Activated naive CD4-positive, alpha-beta T cell treated with anti-CD3 and anti-CD28 coated beads for 36 hours (primary cell): Measurements from ENCODE around the gene SLC24A4. TPM values are rescaled to one million over a fixed set of nuclear protein-coding genes. Genes with fewer than 3 reads are reported as not detected.

ENCODE experiments used
- CTCF ChIA-PET: fragments of 350-600 bp; sonication (Branson Sonifier 250); formaldehyde crosslinking; loops from one replicate; lab custom pipeline; 2021; ENCODE audit warnings: antibody characterized with exemption; lab: Charles Lee
- DNase-seq: peaks from one replicate; pipeline ENCODE4 v3.0.0-alpha.2; 2020
- H3K27ac Mint-ChIP-seq: one replicate; pipeline ENCODE4 v1.8.0; 2021; ENCODE audit warnings: mild to moderate bottlenecking, mixed read lengths
- H3K27me3 Mint-ChIP-seq: one replicate; pipeline ENCODE4 v1.8.0; 2021; ENCODE audit warnings: low read depth, mixed read lengths
- H3K36me3 Mint-ChIP-seq: one replicate; pipeline ENCODE4 v1.8.0; 2021; ENCODE audit warnings: low read depth, mixed read lengths
- H3K4me1 Mint-ChIP-seq: one replicate; pipeline ENCODE4 v1.8.0; 2021; ENCODE audit warnings: low read depth, mixed read lengths
- H3K4me3 Mint-ChIP-seq: one replicate; pipeline ENCODE4 v1.8.0; 2021; ENCODE audit warnings: mild to moderate bottlenecking, moderate library complexity, mixed read lengths
- H3K9me3 Mint-ChIP-seq: one replicate; pipeline ENCODE4 v1.8.0; 2021; ENCODE audit warnings: mixed read lengths
- intact Hi-C: fragments of 100-400 bp; cut with micrococcal nuclease; formaldehyde crosslinking; loops from one replicate; pipeline ENCODE4 v1.15.1; 2023
- total RNA-seq, 2 experiments: library from RNA; stranded (reverse); gene quantifications; one replicate each; pipeline ENCODE4 v1.2.3, GENCODE V29; 2021

Gene SLC24A4
- total RNA-seq, 2 experiments from 2014 or later: not detected

- no peak overlapping the region for H3K27ac Mint-ChIP-seq
- peaks cover 54% of the 10 kb centered on the region for H3K27me3 Mint-ChIP-seq
- DNase-seq: no peak
- peaks cover 4% of the 10 kb centered on the region for H3K4me1 Mint-ChIP-seq
- CTCF ChIA-PET: no interaction called here
- H3K9me3 Mint-ChIP-seq: no peaks in the 10 kb centered on the region
- peak overlapping the region; percentile 61 for H3K4me3 Mint-ChIP-seq
- intact Hi-C loops: loop anchor here (5.0 kb wide), 1 partner anchor 355 kb away; no protein-coding TSS in a partner anchor
- H3K36me3 Mint-ChIP-seq: no peaks in the 10 kb centered on the region
These were observed 449 bp upstream of the SLC24A4 start for GRCh38 chr14:92322516-92322915.

- peak overlapping the region; percentile 36 for H3K4me3 Mint-ChIP-seq
- peaks cover 46% of the 10 kb centered on the region for H3K27me3 Mint-ChIP-seq
- no peaks in the 10 kb centered on the region for H3K9me3 Mint-ChIP-seq
- intact Hi-C loops: loop anchor here (5.0 kb wide), 1 partner anchor 353 kb away; no protein-coding TSS in a partner anchor
- H3K27ac Mint-ChIP-seq: no peak overlapping the region
- H3K4me1 Mint-ChIP-seq: peaks cover 4% of the 10 kb centered on the region
- no peaks in the 10 kb centered on the region for H3K36me3 Mint-ChIP-seq
- DNase-seq: no peak
- CTCF ChIA-PET: no interaction called here
These were observed 1.2 kb downstream of the SLC24A4 start for GRCh38 chr14:92323916-92324818.

DNA sequence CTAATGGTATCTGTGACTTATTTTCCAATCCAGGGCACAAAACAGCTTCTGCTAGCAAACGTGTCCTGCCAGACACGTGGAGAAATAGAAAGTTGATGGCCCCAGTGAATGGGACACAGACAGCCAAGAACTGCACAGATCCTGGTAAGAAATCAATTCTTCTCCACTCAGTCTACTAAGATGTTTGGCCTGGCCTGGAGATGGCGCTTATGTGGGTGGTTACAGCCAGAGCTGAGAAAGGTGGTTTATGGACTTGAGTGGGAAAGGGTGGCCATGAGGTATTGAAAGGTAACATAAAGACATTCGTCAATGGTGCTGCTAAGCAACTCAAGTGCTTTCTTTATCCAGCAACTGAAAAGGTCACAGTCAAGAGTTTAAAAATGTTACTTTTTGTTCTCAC is 2.9 kb downstream of the SLC24A4 start:
- peak; percentile 19 for DNase-seq
- Mint-ChIP-seq H3K4me1 (peaks cover 4% of the 10 kb centered on the region), H3K4me3 (no peak overlapping the region), H3K36me3 (no peaks in the 10 kb centered on the region), H3K9me3 (no peaks in the 10 kb centered on the region), H3K27me3 (peaks cover 44% of the 10 kb centered on the region), H3K27ac (no peak overlapping the region)
- intact Hi-C loops: no loop called here
- CTCF ChIA-PET: interaction anchor here (0.8 kb wide), 1 partner anchor 26 kb away, joined by 4 read pairs; no protein-coding TSS in a partner anchor

GRCh38 chr14:92328664-92329255 is 5.8 kb downstream of the SLC24A4 start:
- DNase-seq: no peak
- intact Hi-C loops: no loop called here
- Mint-ChIP-seq H3K4me1 (peaks cover 2% of the 10 kb centered on the region), H3K36me3 (no peaks in the 10 kb centered on the region), H3K27me3 (peaks cover 27% of the 10 kb centered on the region), H3K9me3 (no peaks in the 10 kb centered on the region), H3K27ac (no peak overlapping the region), H3K4me3 (no peak overlapping the region)
- CTCF ChIA-PET: interaction anchor here (1.0 kb wide), 1 partner anchor 268 kb away, joined by 3 read pairs; no protein-coding TSS in a partner anchor

- intact Hi-C loops: no loop called here
- Mint-ChIP-seq H3K4me1 (no peaks in the 10 kb centered on the region), H3K27me3 (peaks cover 3% of the 10 kb centered on the region), H3K36me3 (no peaks in the 10 kb centered on the region), H3K9me3 (no peaks in the 10 kb centered on the region), H3K27ac (no peak overlapping the region), H3K4me3 (no peak overlapping the region)
- no peak for DNase-seq
- CTCF ChIA-PET: no interaction called here
These were observed 11.1 kb downstream of the SLC24A4 start for GRCh38 chr14:92334050-92334449.

- Mint-ChIP-seq H3K4me3 (no peak overlapping the region), H3K9me3 (no peaks in the 10 kb centered on the region), H3K27ac (no peak overlapping the region), H3K4me1 (peaks cover 8% of the 10 kb centered on the region), H3K36me3 (no peaks in the 10 kb centered on the region), H3K27me3 (peaks cover 3% of the 10 kb centered on the region)
- intact Hi-C loops: no loop called here
- DNase-seq: no peak
- CTCF ChIA-PET: no interaction called here
These were observed 13.4 kb downstream of the SLC24A4 start for GRCh38 chr14:92336363-92336762.

DNA sequence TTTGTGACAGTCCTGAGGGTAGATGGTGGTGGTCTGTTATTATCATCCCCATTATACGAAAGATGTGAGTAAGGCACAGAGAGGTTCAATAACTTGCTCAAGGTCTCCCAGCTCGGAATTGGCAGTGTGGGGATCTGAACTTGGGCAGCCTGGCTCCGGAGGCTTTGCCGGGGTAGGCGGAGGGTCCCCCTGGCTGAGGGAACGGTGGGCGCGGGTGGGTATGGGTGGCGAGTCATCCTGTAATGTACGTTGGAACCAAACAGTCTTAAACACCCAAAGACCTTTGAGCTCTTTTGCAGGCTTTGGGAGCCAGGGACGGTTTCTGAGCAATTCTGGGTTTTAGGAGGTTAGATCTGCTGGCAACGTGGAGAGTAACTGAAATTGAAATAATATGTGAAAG is 16.5 kb downstream of the SLC24A4 start:
- peaks cover 18% of the 10 kb centered on the region for H3K4me1 Mint-ChIP-seq
- peaks cover 11% of the 10 kb centered on the region for H3K27me3 Mint-ChIP-seq
- no peak overlapping the region for H3K4me3 Mint-ChIP-seq
- intact Hi-C loops: no loop called here
- no peaks in the 10 kb centered on the region for H3K9me3 Mint-ChIP-seq
- H3K36me3 Mint-ChIP-seq: no peaks in the 10 kb centered on the region
- no peak for DNase-seq
- no peak overlapping the region for H3K27ac Mint-ChIP-seq
- CTCF ChIA-PET: no interaction called here

DNA sequence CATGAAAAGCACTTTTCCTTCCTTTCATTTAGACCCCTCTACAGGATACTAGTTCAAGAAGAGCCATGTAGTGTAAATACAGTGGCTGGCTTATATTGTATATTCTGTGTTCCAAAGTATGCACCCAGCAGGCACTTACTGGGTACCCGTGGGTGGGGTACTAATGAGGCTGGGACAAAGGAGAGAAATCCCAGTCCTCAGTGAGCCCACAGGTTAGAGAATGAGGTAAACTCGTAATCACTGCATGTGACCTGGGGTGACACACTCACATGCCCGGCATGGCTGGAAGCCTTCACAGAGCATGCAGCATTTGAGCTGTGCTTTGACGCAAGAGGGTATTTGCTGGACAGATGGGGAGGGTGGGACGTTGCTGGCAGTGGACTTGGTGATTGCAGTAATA is 17.1 kb downstream of the SLC24A4 start:
- Mint-ChIP-seq H3K4me1 (peaks cover 18% of the 10 kb centered on the region), H3K36me3 (no peaks in the 10 kb centered on the region), H3K27me3 (peaks cover 12% of the 10 kb centered on the region), H3K9me3 (no peaks in the 10 kb centered on the region), H3K4me3 (no peak overlapping the region), H3K27ac (no peak overlapping the region)
- no peak for DNase-seq
- intact Hi-C loops: no loop called here
- CTCF ChIA-PET: no interaction called here

DNA sequence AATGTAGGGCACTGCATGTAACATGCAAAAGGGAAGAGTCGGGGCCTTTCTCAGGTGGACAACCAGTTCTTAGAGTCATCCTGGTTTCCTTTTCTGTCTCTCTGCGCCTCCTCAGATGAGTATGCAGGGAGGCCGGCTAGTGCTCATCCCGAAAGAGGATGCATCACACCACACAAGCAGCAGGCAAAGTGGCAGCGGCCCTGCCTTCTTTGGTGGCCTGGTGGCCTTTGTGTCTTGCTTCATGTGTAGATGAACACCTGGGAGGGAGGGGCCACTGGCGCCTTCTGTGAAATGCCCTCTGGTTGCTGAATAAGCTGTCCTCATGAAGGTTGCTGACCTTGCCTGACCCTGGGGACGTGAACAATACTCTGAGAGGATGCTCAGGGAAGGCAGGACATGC is 18.0 kb downstream of the SLC24A4 start:
- Mint-ChIP-seq H3K4me3 (no peak overlapping the region), H3K36me3 (no peaks in the 10 kb centered on the region), H3K27ac (no peak overlapping the region), H3K27me3 (peaks cover 12% of the 10 kb centered on the region), H3K4me1 (peaks cover 18% of the 10 kb centered on the region), H3K9me3 (no peaks in the 10 kb centered on the region)
- intact Hi-C loops: loop anchor here (1.0 kb wide), 1 partner anchor 245 kb away; no protein-coding TSS in a partner anchor
- DNase-seq: peak; percentile 26
- CTCF ChIA-PET: no interaction called here

DNA sequence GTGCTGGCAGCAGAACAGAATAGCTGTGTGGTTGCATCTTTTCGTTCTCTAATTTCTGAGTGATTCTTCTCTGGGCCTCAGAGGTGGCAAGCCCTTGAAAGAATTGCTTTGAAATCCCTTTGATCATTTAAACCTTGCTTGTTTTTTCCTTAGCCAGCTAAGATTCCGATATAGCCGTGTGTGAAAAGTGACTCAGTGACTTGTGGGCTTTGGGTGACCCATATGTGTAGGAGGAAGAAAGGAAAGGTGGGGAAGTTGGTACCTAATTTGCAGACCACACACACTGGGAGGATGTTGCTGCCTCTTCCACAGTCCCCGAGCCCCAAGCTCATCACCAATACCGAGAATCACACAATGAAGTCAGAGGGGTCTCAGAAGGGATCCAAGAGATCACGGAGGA is 18.8 kb downstream of the SLC24A4 start:
- peaks cover 11% of the 10 kb centered on the region for H3K27me3 Mint-ChIP-seq
- CTCF ChIA-PET: interaction anchor here (1.1 kb wide), 1 partner anchor 10 kb away, joined by 7 read pairs; no protein-coding TSS in a partner anchor

DNA sequence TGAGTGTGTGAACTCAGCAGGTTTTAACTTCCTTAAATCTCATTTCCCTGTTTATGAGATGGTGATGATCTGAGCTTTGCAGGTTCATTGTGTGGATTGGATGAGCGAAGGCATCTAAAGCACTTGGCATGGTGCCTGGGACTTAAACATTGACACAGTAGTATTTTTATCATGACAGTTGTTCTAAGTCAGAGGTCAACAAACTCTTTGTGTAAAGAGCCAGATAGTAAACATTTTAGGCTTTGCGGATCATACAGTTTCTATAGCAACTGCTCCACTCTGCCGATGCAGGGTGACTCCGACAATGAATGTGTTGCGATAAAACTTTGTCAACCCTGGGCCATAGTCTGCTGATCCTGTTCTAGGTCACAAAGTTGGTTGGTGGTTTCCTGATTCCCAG is 25.2 kb downstream of the SLC24A4 start:
- no peak overlapping the region for H3K4me3 Mint-ChIP-seq
- H3K36me3 Mint-ChIP-seq: no peaks in the 10 kb centered on the region
- CTCF ChIA-PET: interaction anchor here (0.8 kb wide), 1 partner anchor 267 kb away, joined by 5 read pairs; no protein-coding TSS in a partner anchor
- H3K9me3 Mint-ChIP-seq: no peaks in the 10 kb centered on the region
- H3K27ac Mint-ChIP-seq: no peak overlapping the region
- H3K27me3 Mint-ChIP-seq: peaks cover 11% of the 10 kb centered on the region
- DNase-seq: no peak
- intact Hi-C loops: no loop called here
- no peaks in the 10 kb centered on the region for H3K4me1 Mint-ChIP-seq

More for the DNA sequence above, 18.8 kb downstream of the SLC24A4 start:
- peak; percentile 67 for DNase-seq
- H3K27ac Mint-ChIP-seq: no peak overlapping the region
- no peak overlapping the region for H3K4me3 Mint-ChIP-seq
- H3K9me3 Mint-ChIP-seq: no peaks in the 10 kb centered on the region
- H3K4me1 Mint-ChIP-seq: peaks cover 18% of the 10 kb centered on the region
- no peaks in the 10 kb centered on the region for H3K36me3 Mint-ChIP-seq
- intact Hi-C loops: loop anchor here (1.0 kb wide), 1 partner anchor 245 kb away; no protein-coding TSS in a partner anchor

DNA sequence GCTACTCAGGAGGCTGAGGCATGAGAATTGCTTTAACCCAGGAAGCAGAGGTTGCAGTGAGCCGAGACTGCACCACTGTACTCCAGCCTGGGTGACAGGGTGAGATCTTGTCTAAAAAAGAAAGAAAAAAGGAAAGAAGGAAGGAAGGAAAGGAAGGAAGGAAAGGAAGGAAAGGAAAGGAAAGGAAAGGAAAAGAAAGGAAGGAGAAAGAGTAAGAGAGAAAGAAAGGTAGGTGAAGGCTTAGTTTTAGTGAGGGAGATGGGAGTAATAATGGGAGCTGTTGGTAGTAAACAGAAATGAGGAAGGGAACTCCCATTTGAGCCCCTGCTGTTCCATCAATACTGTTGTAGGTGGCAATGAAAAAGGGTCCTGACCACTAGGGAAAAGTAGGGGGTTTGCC is 28.8 kb downstream of the SLC24A4 start:
- no peak overlapping the region for H3K4me3 Mint-ChIP-seq
- H3K9me3 Mint-ChIP-seq: no peaks in the 10 kb centered on the region
- no peaks in the 10 kb centered on the region for H3K4me1 Mint-ChIP-seq
- intact Hi-C loops: loop anchor here (1.0 kb wide), 2 partner anchors 216 to 258 kb away; no protein-coding TSS in a partner anchor
- H3K27ac Mint-ChIP-seq: no peak overlapping the region
- no peak for DNase-seq
- CTCF ChIA-PET: interaction anchor here (0.6 to 1.9 kb wide), 10 partner anchors 10 to 755 kb away, joined by 3 to 7 read pairs (median 4); no protein-coding TSS in a partner anchor
- H3K27me3 Mint-ChIP-seq: peaks cover 3% of the 10 kb centered on the region
- no peaks in the 10 kb centered on the region for H3K36me3 Mint-ChIP-seq
